Colonic mucosa (tissue), 4 donors: ENCODE data around the gene TSG101. TPM values are rescaled to one million over a fixed set of nuclear protein-coding genes. Genes with fewer than 3 reads are reported as not detected.

Experiments used
- DNase-seq: peaks from one replicate; pipeline ENCODE4 v3.0.0-alpha.2; 2020
- H3K27ac ChIP-seq: fragments of 200-600 bp; one replicate; pipeline ENCODE4 v1.8.0; 2021
- H3K27me3 ChIP-seq: fragments of 200-600 bp; one replicate; pipeline ENCODE4 v1.8.0; 2021
- H3K36me3 ChIP-seq: fragments of 200-600 bp; one replicate; pipeline ENCODE4 v1.8.0; 2021
- H3K4me1 ChIP-seq: fragments of 200-600 bp; one replicate; pipeline ENCODE4 v1.8.0; 2021; ENCODE audit warnings: mild to moderate bottlenecking
- H3K4me3 ChIP-seq: fragments of 200-600 bp; one replicate; pipeline ENCODE4 v1.8.0; 2021
- H3K9ac ChIP-seq, 2 donors: one replicate each; pipeline ENCODE4 v1.7.0; 2013; ENCODE audit warnings: control low read depth in 2 of 2, low read depth in 2 of 2, low read length in 2 of 2
- H3K9me3 ChIP-seq: fragments of 200-600 bp; one replicate; pipeline ENCODE4 v1.8.0; 2021
- intact Hi-C: fragments of 100-400 bp; cut with DNase I; formaldehyde crosslinking; loops from one replicate; pipeline ENCODE4 v1.14.1; 2022
- total RNA-seq, 2 donors: library from RNA; stranded (reverse); fragmentation: NEBNext Ultra II Directional in 1 of 2; extraction: Animal tissue kit (Norgen Biotek cat#: 25700) in 1 of 2; gene quantifications; one replicate each; pipeline ENCODE4 v1.2.1, GENCODE V29; 2021
- TF ChIP-seq, protein P1 (sequence below): fragments of 200-600 bp; IDR thresholded peaks from one replicate; pipeline ENCODE4 v1.8.0; 2022; ENCODE audit warnings: antibody characterized with exemption, mild to moderate bottlenecking
- donor health status: healthy.
- donor health status: DM: no; HTN: no; CAD: no.
- donor health status: DM: no; HTN: no; CAD: no.

The TSG101 gene
- total RNA-seq, result 10 to 100 TPM; 54.0 to 64.9 TPM

DNA sequence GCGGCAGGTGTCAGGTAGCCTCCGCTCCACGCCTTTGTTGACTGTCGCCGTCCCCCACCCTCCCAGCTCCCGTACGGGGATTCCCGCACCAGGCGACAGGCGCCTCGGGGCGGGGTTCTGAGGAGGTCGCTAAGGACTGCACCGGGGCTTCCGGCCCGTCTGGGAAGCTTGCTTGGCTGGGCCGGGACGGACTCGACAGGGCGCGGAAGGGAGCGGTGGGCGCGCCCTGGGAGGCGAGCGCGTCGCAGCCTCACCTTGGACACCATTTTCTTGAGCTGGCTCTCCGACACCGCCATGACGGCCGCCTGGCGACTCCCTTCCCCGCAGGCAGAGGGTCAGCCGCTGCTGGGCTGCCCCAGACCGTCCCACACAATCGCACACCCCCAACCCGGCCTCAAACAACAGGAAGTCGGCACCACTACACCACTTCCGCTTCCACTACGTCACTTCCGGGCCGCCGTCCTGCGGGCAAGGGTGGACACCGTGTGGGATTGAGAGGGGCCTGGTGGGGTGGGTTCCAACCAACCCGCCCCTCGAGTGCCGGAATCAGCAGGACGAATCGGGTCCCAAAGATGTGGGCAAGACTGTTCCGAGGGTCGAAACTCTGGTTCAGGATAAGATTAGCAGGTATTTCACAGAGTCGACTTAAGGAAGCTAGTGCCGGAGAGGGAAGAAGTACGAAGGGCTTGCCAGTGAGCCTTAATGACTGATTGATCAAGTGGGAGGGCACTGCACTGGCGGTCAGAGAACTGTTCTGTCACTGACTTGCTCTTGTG, at the start of gene TSG101:
TSG101 (minus strand) TSS at position 422 of the 776 bp plus-strand sequence; CDS start at position 296, 126 bp downstream.
- H3K9me3 ChIP-seq, result no peaks in the 10 kb centered on the region
- peak within 1 kb of the TSS; percentile 89 to 99 for H3K9ac ChIP-seq
- no peaks in the 10 kb centered on the region for H3K36me3 ChIP-seq
- intact Hi-C loops, result loop anchor here (5.0 to 10.0 kb wide), 2 partner anchors 61 to 202 kb away; partner anchors contain the start of genes GTF2H1, HPS5 and UEVLD
- no peaks in the 10 kb centered on the region for H3K27me3 ChIP-seq
- no peaks in the 10 kb centered on the region for H3K4me1 ChIP-seq
- TF ChIP-seq, protein P1, sequence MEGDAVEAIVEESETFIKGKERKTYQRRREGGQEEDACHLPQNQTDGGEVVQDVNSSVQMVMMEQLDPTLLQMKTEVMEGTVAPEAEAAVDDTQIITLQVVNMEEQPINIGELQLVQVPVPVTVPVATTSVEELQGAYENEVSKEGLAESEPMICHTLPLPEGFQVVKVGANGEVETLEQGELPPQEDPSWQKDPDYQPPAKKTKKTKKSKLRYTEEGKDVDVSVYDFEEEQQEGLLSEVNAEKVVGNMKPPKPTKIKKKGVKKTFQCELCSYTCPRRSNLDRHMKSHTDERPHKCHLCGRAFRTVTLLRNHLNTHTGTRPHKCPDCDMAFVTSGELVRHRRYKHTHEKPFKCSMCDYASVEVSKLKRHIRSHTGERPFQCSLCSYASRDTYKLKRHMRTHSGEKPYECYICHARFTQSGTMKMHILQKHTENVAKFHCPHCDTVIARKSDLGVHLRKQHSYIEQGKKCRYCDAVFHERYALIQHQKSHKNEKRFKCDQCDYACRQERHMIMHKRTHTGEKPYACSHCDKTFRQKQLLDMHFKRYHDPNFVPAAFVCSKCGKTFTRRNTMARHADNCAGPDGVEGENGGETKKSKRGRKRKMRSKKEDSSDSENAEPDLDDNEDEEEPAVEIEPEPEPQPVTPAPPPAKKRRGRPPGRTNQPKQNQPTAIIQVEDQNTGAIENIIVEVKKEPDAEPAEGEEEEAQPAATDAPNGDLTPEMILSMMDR, result no peak
- peak; percentile 98 for DNase-seq
- peak within 1 kb of the TSS; percentile 91 for H3K27ac ChIP-seq
- peak within 1 kb of the TSS; percentile 81 for H3K4me3 ChIP-seq

DNA sequence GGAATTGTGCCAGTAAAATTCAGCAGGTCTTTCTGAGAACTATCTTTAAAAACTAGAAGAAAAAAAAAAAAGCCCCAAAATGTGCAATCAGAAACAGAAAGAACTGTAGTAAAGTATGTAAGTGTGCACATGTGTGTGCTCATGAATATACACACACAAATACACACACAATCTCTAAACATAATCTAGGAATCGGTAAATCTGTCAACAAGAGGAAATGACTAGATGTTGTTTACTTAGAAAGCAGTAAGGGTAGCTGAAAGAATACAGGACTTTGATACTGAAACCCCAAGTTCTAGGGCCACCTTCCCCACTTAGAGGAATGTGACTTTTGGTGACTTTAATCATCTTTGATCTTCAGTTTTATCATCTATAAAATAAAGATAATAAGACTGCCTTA, 48.6 kb upstream of the TSG101 start:
- Histone ChIP-seq H3K4me1 (no peaks in the 10 kb centered on the region), H3K36me3 (no peaks in the 10 kb centered on the region), H3K27ac (peak overlapping the region; percentile 33), H3K27me3 (no peaks in the 10 kb centered on the region), H3K9me3 (no peaks in the 10 kb centered on the region), H3K4me3 (no peak overlapping the region), H3K9ac (no peak overlapping the region)
- intact Hi-C loops, result no loop called here
- TF ChIP-seq, protein P1, result no peak
- DNase-seq, result no peak

GRCh38 chr11:18567081-18567480, 40.3 kb upstream of the TSG101 start:
- H3K9me3 ChIP-seq, result no peaks in the 10 kb centered on the region
- H3K9ac ChIP-seq, result no peak overlapping the region
- intact Hi-C loops, result no loop called here
- H3K4me3 ChIP-seq, result no peak overlapping the region
- H3K27ac ChIP-seq, result no peak overlapping the region
- H3K4me1 ChIP-seq, result no peaks in the 10 kb centered on the region
- no peaks in the 10 kb centered on the region for H3K27me3 ChIP-seq
- TF ChIP-seq, protein P1, result no peak
- DNase-seq, result no peak
- H3K36me3 ChIP-seq, result no peaks in the 10 kb centered on the region

DNA sequence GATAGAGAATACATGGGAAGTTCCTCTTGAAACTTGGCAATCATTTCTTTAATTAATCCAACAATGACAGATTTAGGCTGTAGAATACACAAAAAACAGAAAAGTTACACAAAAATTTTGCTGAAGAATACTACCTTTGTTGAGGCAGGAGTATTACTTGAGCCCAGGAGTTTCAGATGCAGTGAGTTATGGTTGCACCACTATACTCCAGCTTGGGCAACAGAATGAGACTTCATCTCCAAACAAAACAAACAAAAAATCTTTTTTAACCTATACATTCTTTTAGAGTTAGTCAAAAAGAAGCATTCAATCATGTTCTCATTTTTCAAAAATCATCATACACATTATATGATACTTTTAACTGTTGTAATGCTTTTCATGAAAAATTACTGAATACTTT, 39.7 kb upstream of the TSG101 start:
- TF ChIP-seq, protein P1, result no peak
- DNase-seq, result no peak
- no peaks in the 10 kb centered on the region for H3K9me3 ChIP-seq
- no peak overlapping the region for H3K9ac ChIP-seq
- no peaks in the 10 kb centered on the region for H3K36me3 ChIP-seq
- H3K27me3 ChIP-seq, result no peaks in the 10 kb centered on the region
- no peak overlapping the region for H3K4me3 ChIP-seq
- no peak overlapping the region for H3K27ac ChIP-seq
- intact Hi-C loops, result no loop called here
- H3K4me1 ChIP-seq, result no peaks in the 10 kb centered on the region

GRCh38 chr11:18564149-18564548, 37.4 kb upstream of the TSG101 start:
- no peak overlapping the region for H3K27ac ChIP-seq
- TF ChIP-seq, protein P1, result no peak
- intact Hi-C loops, result no loop called here
- no peaks in the 10 kb centered on the region for H3K27me3 ChIP-seq
- no peak for DNase-seq
- H3K4me3 ChIP-seq, result no peak overlapping the region
- H3K9ac ChIP-seq, result no peak overlapping the region
- H3K9me3 ChIP-seq, result no peaks in the 10 kb centered on the region
- no peaks in the 10 kb centered on the region for H3K4me1 ChIP-seq
- H3K36me3 ChIP-seq, result no peaks in the 10 kb centered on the region
